Fibroblast of lung (primary cell): Measurements from ENCODE around the gene HPS1. TPM values are rescaled to one million over a fixed set of nuclear protein-coding genes. Genes with fewer than 3 reads are reported as not detected.
A peak's percentile ranks its signal among the peaks of the same experiment; 100 is the strongest.

Source experiments
- DNase-seq, 2 donors: peaks; one replicate each; pipeline versions ENCODE4 v3.0.0 to v3.0.0-alpha.2; 2010; ENCODE audit warnings: low read depth in 2 of 2
- H2AFZ ChIP-seq: 2 replicates; pipeline ENCODE4 v1.5.1; 2012; ENCODE audit warnings: low read length, control low read depth, inconsistent platforms
- H3K27ac ChIP-seq: 2 replicates; pipeline ENCODE4 v1.5.1; 2011; ENCODE audit warnings: low read length, control low read depth; ENCODE audit not compliant: insufficient read depth
- H3K27me3 ChIP-seq: 2 replicates; pipeline ENCODE4 v1.5.1; 2011; ENCODE audit warnings: mild to moderate bottlenecking, low read length; ENCODE audit not compliant: control insufficient read depth, insufficient read depth
- H3K36me3 ChIP-seq: 2 replicates; pipeline ENCODE4 v1.5.1; 2011; ENCODE audit warnings: low read length; ENCODE audit not compliant: control insufficient read depth, insufficient read depth
- H3K4me1 ChIP-seq: 2 replicates; pipeline ENCODE4 v1.5.1; 2011; ENCODE audit warnings: low read length; ENCODE audit not compliant: control insufficient read depth, insufficient read depth; ENCODE audit errors: extremely low read depth
- H3K4me2 ChIP-seq: 2 replicates; pipeline ENCODE4 v1.5.1; 2011; ENCODE audit warnings: low read length, control low read depth; ENCODE audit not compliant: insufficient read depth; ENCODE audit errors: extremely low read depth
- H3K4me3 ChIP-seq, 4 experiments: fragments of 200-600 bp in 1 of 4; sonication (generic) in 1 of 4; replicated peaks in 1 of 4; 2 replicates each; pipeline ENCODE4 v1.5.1; 2011 to 2016; ENCODE audit warnings: low read length in 4 of 4, low read depth in 3 of 4, mild to moderate bottlenecking in 3 of 4, control low read depth in 2 of 4, inconsistent platforms in 1 of 4, mixed read lengths in 1 of 4; ENCODE audit not compliant: insufficient read depth in 1 of 4; ENCODE audit errors: control extremely low read depth in 1 of 4
- H3K79me2 ChIP-seq: 2 replicates; pipeline ENCODE4 v1.5.1; 2012; ENCODE audit warnings: mild to moderate bottlenecking, low read length, inconsistent platforms; ENCODE audit not compliant: control insufficient read depth, insufficient read depth
- H3K9ac ChIP-seq: 2 replicates; pipeline ENCODE4 v1.5.1; 2011; ENCODE audit warnings: mild to moderate bottlenecking, low read length, control low read depth; ENCODE audit not compliant: insufficient read depth
- H3K9me3 ChIP-seq: 2 replicates; pipeline ENCODE4 v1.5.1; 2012; ENCODE audit warnings: low read depth, low read length; ENCODE audit not compliant: control insufficient read depth, insufficient read depth
- H4K20me1 ChIP-seq: 2 replicates; pipeline ENCODE4 v1.5.1; 2011; ENCODE audit warnings: low read length; ENCODE audit not compliant: control insufficient read depth, insufficient read depth; ENCODE audit errors: extremely low read depth
- CTCF ChIP-seq, 2 donors: IDR thresholded peaks in 1 of 2; conservative IDR thresholded peaks in 1 of 2; 1 replicate in 1 of 2; 2 replicates in 1 of 2; pipeline ENCODE4 v1.5.1; 2011 to 2012; ENCODE audit warnings: low read length in 2 of 2, control low read depth in 1 of 2, inconsistent platforms in 1 of 2, low read depth in 1 of 2, mild to moderate bottlenecking in 1 of 2
- EZH2 ChIP-seq: IDR thresholded peaks from 2 replicates; pipeline ENCODE4 v1.5.1; 2012; ENCODE audit warnings: low read length, control low read depth, mild to moderate bottlenecking; ENCODE audit errors: missing control alignments
- polyA minus RNA-seq: library from RNA; depleted of rRNA, polyadenylated mRNA; stranded (reverse); fragments of >200 nt; gene quantifications from 2 replicates; pipeline ENCODE4 v1.2.3, GENCODE V29; 2011; ENCODE audit warnings: low replicate concordance
- polyA plus RNA-seq, 2 donors: library from polyadenylated mRNA; depleted of rRNA in 1 of 2; stranded (reverse) in 1 of 2; unstranded in 1 of 2; fragments of >200 nt; gene quantifications; 2 replicates each; pipeline ENCODE4 v1.2.1, GENCODE V29; 2011 to 2012; ENCODE audit warnings: missing spikeins in 1 of 2
- total RNA-seq: library from RNA; depleted of rRNA; stranded (reverse); fragments of >200 nt; gene quantifications from 2 replicates; pipeline ENCODE4 v1.2.1, GENCODE V29; 2014

Gene HPS1
- total RNA-seq (28.8 and 44.6 TPM in 2 replicates), polyA plus RNA-seq (58.1 and 65.0 TPM in 2 replicates), polyA minus RNA-seq (132 TPM in 2 replicates)
- 69.4 and 77.0 TPM in 2 replicates for polyA plus RNA-seq (2012)

GRCh38 chr10:98446661-98447221 lies at the start of gene HPS1:
Gene HPS1, minus strand, starts transcription at chr10:98446935. Its CDS starts 3,695 bp downstream, at chr10:98443240.
- TF ChIP-seq CTCF (conservative IDR thresholded peaks at IDR 0.05 in 1 of 2, IDR thresholded peaks at IDR 0.05 in 1 of 2; ENCODE audit: low read depth in 1 of 2, low read length in 2 of 2), result no peak
- no peak for TF ChIP-seq EZH2
- peak within 1 kb of the TSS; percentile 61 to 90 (median 72) for H3K4me3 ChIP-seq
- H3K4me2 ChIP-seq, result peak within 1 kb of the TSS; percentile 99
- no peaks in the 10 kb centered on the region for H4K20me1 ChIP-seq
- peak within 1 kb of the TSS; percentile 98 for H2AFZ ChIP-seq
- H3K9me3 ChIP-seq, result no peaks in the 10 kb centered on the region
- no peaks in the 10 kb centered on the region for H3K27me3 ChIP-seq
- peaks cover 16% of the 10 kb centered on the region for H3K36me3 ChIP-seq
- DNase-seq, result peak; percentile 63 to 72
- H3K9ac ChIP-seq, result peak within 1 kb of the TSS; percentile 92
- H3K4me1 ChIP-seq, result peaks cover 8% of the 10 kb centered on the region
- peak within 1 kb of the TSS; percentile 88 for H3K27ac ChIP-seq
- peaks cover 18% of the 10 kb centered on the region for H3K79me2 ChIP-seq

DNA sequence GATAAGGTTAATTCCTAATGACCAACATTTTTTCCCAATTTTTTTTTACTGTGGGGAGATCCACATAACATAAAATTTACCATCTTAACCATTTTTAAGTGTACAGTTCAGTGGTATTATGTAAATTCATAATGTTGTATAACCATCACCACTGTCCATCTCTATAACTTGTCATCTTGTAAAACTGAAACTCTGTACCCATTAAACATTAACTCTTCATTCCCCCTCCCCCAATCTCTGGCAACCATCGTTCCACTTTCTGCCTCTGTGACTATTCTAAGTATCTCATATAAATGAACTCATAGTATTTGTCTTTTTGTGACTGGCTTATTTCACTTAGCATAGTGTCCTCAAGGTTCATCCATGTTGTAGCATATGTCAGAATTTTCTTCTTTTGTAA lies 46.0 kb upstream of the HPS1 start:
- Histone ChIP-seq H2AFZ (no peak overlapping the region), H3K27ac (no peak overlapping the region), H3K9me3 (no peaks in the 10 kb centered on the region), H3K9ac (no peak overlapping the region), H3K4me3 (no peak overlapping the region), H3K79me2 (no peaks in the 10 kb centered on the region), H3K36me3 (no peaks in the 10 kb centered on the region), H3K4me2 (no peak overlapping the region), H3K27me3 (no peaks in the 10 kb centered on the region), H4K20me1 (no peaks in the 10 kb centered on the region), H3K4me1 (no peaks in the 10 kb centered on the region)
- no peak for DNase-seq
- TF ChIP-seq EZH2 (no peak), CTCF (conservative IDR thresholded peaks at IDR 0.05 in 1 of 2, IDR thresholded peaks at IDR 0.05 in 1 of 2; ENCODE audit: low read depth in 1 of 2, low read length in 2 of 2) (no peak)

- Histone ChIP-seq H3K9me3 (no peaks in the 10 kb centered on the region), H3K4me2 (no peak overlapping the region), H3K4me3 (no peak overlapping the region), H3K9ac (no peak overlapping the region), H3K27ac (no peak overlapping the region), H3K27me3 (no peaks in the 10 kb centered on the region), H3K79me2 (no peaks in the 10 kb centered on the region), H2AFZ (no peak overlapping the region), H3K36me3 (no peaks in the 10 kb centered on the region), H3K4me1 (peaks cover 2% of the 10 kb centered on the region), H4K20me1 (no peaks in the 10 kb centered on the region)
- TF ChIP-seq EZH2, result no peak
- TF ChIP-seq CTCF (conservative IDR thresholded peaks at IDR 0.05 in 1 of 2, IDR thresholded peaks at IDR 0.05 in 1 of 2; ENCODE audit: low read depth in 1 of 2, low read length in 2 of 2), result no peak
- DNase-seq, result no peak
These were observed 43.1 kb upstream of the HPS1 start for GRCh38 chr10:98489561-98490481.
